DND-41 (cell line): ENCODE measurements around the gene GLB1L3.

Experiments used
- ATAC-seq: fragments of 200-7000 bp; cut with Tn5 transposase; 3 replicates; pipeline ENCODE4 v1.9.1; 2021; ENCODE audit warnings: low read depth; ENCODE audit not compliant: insufficient read depth
- DNase-seq: peaks from one replicate; pipeline ENCODE4 v3.0.0-alpha.2; 2020
- H2AFZ ChIP-seq: 2 replicates; pipeline ENCODE4 v1.6.0; 2012; ENCODE audit warnings: low read depth, low read length
- H3K27ac ChIP-seq: 2 replicates; pipeline ENCODE4 v1.5.1; 2012; ENCODE audit warnings: low read length, inconsistent platforms
- H3K27me3 ChIP-seq: fragments of 200-600 bp; sonication (generic); 2 replicates; pipeline ENCODE4 v1.6.0; 2012; ENCODE audit warnings: low read length, mild to moderate bottlenecking, inconsistent platforms; ENCODE audit not compliant: insufficient read depth, poor library complexity
- H3K36me3 ChIP-seq: 2 replicates; pipeline ENCODE4 v1.5.1; 2012; ENCODE audit warnings: low read length, inconsistent platforms; ENCODE audit not compliant: insufficient read depth
- H3K4me1 ChIP-seq: 2 replicates; pipeline ENCODE4 v1.5.1; 2012; ENCODE audit warnings: mild to moderate bottlenecking, low read length; ENCODE audit not compliant: insufficient read depth
- H3K4me2 ChIP-seq: 2 replicates; pipeline ENCODE4 v1.6.0; 2012; ENCODE audit warnings: mild to moderate bottlenecking, moderate library complexity, low read length, inconsistent platforms; ENCODE audit not compliant: insufficient read depth
- H3K4me3 ChIP-seq, 2 experiments: fragments of 200-600 bp in 1 of 2; shearing (Covaris generic) in 1 of 2; 2 replicates each; pipeline ENCODE4 v1.5.1; 2012 to 2016; ENCODE audit warnings: inconsistent platforms in 2 of 2, low read length in 2 of 2, mild to moderate bottlenecking in 2 of 2, low read depth in 1 of 2, moderate library complexity in 1 of 2
- H3K79me2 ChIP-seq: 2 replicates; pipeline ENCODE4 v1.6.0; 2012; ENCODE audit warnings: low read length, inconsistent platforms; ENCODE audit not compliant: insufficient read depth
- H3K9ac ChIP-seq: 2 replicates; pipeline ENCODE4 v1.6.0; 2012; ENCODE audit warnings: low read depth, mild to moderate bottlenecking, inconsistent platforms, low read length, moderate library complexity
- H3K9me3 ChIP-seq: 2 replicates; pipeline ENCODE4 v1.5.1; 2012; ENCODE audit warnings: low read length, moderate library complexity, mild to moderate bottlenecking, inconsistent platforms; ENCODE audit not compliant: insufficient read depth, severe bottlenecking
- H4K20me1 ChIP-seq: 2 replicates; pipeline ENCODE4 v1.6.0; 2012; ENCODE audit warnings: low read length; ENCODE audit not compliant: insufficient read depth
- EZH2 ChIP-seq: IDR thresholded peaks from 3 replicates; pipeline ENCODE4 v1.6.1; 2012; ENCODE audit warnings: borderline replicate concordance, low read depth, mild to moderate bottlenecking, moderate library complexity, low read length, inconsistent platforms; ENCODE audit not compliant: severe bottlenecking
- TF ChIP-seq, protein P1 (sequence below): IDR thresholded peaks from 2 replicates; pipeline ENCODE4 v1.5.1; 2012; ENCODE audit warnings: borderline replicate concordance, low read length, moderate library complexity, mild to moderate bottlenecking; ENCODE audit not compliant: poor library complexity, severe bottlenecking; ENCODE audit errors: extremely low read depth

The GLB1L3 gene

DNA sequence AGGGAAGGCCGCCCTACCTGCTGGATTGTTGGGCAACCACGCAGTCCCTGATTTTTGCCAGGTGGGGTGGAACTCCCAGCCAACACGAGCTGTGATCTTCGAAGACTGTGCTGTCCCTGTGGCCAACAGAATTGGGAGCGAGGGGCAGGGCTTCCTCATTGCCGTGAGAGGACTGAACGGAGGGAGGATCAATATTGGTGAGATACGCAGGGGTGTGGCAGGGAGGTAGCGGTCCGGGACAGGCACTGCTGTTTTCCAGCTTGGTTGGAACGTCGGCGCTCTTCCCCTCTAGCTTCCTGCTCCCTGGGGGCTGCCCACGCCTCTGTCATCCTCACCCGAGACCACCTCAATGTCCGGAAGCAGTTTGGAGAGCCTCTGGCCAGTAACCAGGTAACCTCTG, 15.2 kb upstream of the GLB1L3 start:
- TF ChIP-seq EZH2 = no peak
- TF ChIP-seq, protein P1, sequence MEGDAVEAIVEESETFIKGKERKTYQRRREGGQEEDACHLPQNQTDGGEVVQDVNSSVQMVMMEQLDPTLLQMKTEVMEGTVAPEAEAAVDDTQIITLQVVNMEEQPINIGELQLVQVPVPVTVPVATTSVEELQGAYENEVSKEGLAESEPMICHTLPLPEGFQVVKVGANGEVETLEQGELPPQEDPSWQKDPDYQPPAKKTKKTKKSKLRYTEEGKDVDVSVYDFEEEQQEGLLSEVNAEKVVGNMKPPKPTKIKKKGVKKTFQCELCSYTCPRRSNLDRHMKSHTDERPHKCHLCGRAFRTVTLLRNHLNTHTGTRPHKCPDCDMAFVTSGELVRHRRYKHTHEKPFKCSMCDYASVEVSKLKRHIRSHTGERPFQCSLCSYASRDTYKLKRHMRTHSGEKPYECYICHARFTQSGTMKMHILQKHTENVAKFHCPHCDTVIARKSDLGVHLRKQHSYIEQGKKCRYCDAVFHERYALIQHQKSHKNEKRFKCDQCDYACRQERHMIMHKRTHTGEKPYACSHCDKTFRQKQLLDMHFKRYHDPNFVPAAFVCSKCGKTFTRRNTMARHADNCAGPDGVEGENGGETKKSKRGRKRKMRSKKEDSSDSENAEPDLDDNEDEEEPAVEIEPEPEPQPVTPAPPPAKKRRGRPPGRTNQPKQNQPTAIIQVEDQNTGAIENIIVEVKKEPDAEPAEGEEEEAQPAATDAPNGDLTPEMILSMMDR = no peak
- Histone ChIP-seq H2AFZ (no peak overlapping the region), H3K4me3 (no peak overlapping the region), H3K9ac (no peak overlapping the region), H3K36me3 (peaks cover 75% of the 10 kb centered on the region), H3K79me2 (peaks cover 12% of the 10 kb centered on the region; the same call in 1 of the 2 replicates), H3K9me3 (no peaks in the 10 kb centered on the region), H3K4me2 (no peak overlapping the region), H3K4me1 (peaks cover 22% of the 10 kb centered on the region), H3K27me3 (no peaks in the 10 kb centered on the region), H3K27ac (peak overlapping the region; percentile 46; the same call in 1 of the 2 replicates), H4K20me1 (peaks cover 12% of the 10 kb centered on the region; the same call in 1 of the 2 replicates)
- no peak for DNase-seq
- ATAC-seq = no peak

DNA sequence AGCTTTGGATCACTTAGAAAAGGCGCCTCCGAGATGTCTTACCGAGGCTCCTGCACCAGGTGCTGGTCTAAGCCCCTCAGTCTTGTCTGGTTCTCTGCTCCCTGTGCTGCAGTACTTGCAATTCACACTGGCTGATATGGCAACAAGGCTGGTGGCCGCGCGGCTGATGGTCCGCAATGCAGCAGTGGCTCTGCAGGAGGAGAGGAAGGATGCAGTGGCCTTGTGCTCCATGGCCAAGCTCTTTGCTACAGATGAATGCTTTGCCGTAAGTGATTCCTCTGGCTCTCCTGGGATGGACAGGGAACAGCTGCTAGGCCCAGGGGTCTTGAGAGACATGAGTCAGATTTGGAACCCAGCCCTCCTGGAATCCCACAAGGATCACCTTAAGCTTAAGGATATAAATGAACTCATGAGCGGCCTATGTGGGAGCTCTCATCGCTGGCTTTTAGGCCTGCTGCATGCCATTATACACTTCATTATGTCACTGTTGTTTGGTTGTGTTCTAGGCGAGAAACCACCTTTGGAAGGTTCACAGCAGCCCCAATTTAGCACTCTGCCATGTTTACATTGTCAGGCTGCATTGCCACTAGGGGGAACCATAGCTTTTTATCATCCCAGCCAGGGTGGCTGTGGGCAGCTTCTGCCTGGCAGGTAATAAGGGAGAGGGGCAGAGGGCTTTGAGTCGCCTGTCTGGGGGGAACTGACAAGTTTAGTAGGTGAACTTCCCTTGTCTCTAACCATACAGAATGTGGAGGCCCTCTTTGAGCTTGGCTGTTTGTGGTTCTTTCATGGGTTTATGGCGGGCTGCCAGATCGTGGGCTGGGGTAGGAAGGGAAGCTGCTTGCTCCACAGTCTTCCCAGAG, 14.3 kb upstream of the GLB1L3 start:
- H3K9ac ChIP-seq = no peak overlapping the region
- H3K79me2 ChIP-seq = peaks cover 14% of the 10 kb centered on the region; the same call in 1 of the 2 replicates
- H3K4me3 ChIP-seq = no peak overlapping the region
- H2AFZ ChIP-seq = no peak overlapping the region
- peaks cover 69% of the 10 kb centered on the region for H3K36me3 ChIP-seq
- H3K4me2 ChIP-seq = no peak overlapping the region
- H3K4me1 ChIP-seq = peaks cover 22% of the 10 kb centered on the region
- no peaks in the 10 kb centered on the region for H3K9me3 ChIP-seq
- H3K27me3 ChIP-seq = no peaks in the 10 kb centered on the region
- DNase-seq (peak; percentile 57), ATAC-seq (peak; percentile 81)
- peaks cover 12% of the 10 kb centered on the region; the same call in 1 of the 2 replicates for H4K20me1 ChIP-seq
- peak overlapping the region; percentile 37; the same call in 1 of the 2 replicates for H3K27ac ChIP-seq
- TF ChIP-seq, protein P1 = peak; percentile 78
- no peak for TF ChIP-seq EZH2

DNA sequence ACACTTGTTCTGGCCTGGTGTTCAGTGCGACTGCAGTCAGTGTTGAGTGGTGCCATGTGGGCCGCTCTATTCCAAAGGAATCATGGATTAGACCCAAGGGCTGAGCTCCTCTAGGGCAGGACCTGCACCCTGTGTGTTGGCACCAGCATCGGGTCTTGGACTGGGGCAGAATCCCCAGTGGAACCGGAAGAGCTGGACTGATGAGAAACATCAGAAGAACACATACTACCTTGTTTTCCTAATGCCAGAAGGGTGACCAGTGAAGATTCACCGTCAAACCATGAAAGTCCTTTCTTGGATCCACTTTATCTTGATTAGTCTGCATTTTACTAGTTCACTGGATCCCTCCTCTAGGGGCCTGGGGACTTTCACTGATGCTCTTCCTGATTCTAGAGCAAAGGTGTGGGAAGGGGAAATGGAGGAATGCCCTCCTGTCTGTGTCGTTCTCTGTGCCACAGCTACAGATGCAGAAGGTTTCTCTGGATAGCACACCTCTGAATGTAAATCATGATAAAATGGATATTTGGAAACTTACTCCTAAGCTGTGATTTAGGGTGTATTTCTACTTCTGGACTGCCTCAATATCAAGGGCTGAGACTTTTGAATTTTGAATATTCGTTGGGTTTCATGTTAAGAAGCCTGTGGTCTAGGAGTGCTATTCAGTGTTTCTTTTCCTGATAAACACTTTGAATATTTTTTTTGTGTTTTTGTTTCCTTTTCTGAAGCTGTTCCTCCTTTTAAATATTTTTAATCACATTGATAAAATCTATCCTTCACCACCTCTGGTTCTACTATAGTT, 11.0 kb upstream of the GLB1L3 start:
- peaks cover 33% of the 10 kb centered on the region for H3K79me2 ChIP-seq

More for the DNA sequence above, 11.0 kb upstream of the GLB1L3 start:
- peaks cover 28% of the 10 kb centered on the region for H3K4me1 ChIP-seq
- no peak overlapping the region for H3K4me3 ChIP-seq
- ATAC-seq (no peak), DNase-seq (no peak)
- no peaks in the 10 kb centered on the region for H3K27me3 ChIP-seq
- TF ChIP-seq, protein P1 = no peak
- TF ChIP-seq EZH2 = no peak
- H4K20me1 ChIP-seq = peaks cover 12% of the 10 kb centered on the region; the same call in 1 of the 2 replicates
- H2AFZ ChIP-seq = no peak overlapping the region
- H3K4me2 ChIP-seq = no peak overlapping the region
- H3K36me3 ChIP-seq = peaks cover 44% of the 10 kb centered on the region
- H3K27ac ChIP-seq = no peak overlapping the region
- H3K9ac ChIP-seq = no peak overlapping the region
- no peaks in the 10 kb centered on the region for H3K9me3 ChIP-seq
